Body of pancreas (tissue), 4 donors: ENCODE results near the gene BCL2.

Experiments
- POLR2A ChIP-seq, 3 donors: fragments of 450-650 bp; IDR thresholded peaks; one replicate each; pipeline ENCODE4 v1.6.1; 2016; ENCODE audit warnings: antibody characterized with exemption in 3 of 3, mild to moderate bottlenecking in 2 of 3
- TF ChIP-seq, protein P1 (sequence below), 7 experiments: fragments of 450-650 bp in 4 of 7; fragments of 200-600 bp in 3 of 7; sonication (generic) in 3 of 7; IDR thresholded peaks; one replicate each; pipeline ENCODE4 v1.5.1; 2016 to 2019; ENCODE audit warnings: antibody characterized with exemption in 7 of 7

DNA sequence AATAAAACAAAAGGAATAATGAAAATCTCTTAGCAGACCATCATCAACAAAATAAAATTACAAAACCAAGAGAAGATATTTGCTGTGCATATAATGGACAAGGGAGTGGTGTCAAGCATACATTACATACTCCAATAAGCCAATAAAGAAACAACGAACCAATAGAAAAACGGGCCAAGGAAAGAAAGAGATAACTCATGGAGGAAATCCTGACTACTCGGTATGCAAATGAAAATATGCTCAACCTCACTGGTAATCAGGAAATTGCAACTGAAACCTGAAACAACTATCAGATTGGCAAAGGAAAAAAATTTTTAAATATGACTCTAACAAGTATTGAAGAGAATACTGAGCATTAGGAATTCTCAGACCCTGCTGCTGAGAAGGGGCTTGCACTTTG is 84.7 kb downstream of the BCL2 start:
- TF ChIP-seq, protein P1, sequence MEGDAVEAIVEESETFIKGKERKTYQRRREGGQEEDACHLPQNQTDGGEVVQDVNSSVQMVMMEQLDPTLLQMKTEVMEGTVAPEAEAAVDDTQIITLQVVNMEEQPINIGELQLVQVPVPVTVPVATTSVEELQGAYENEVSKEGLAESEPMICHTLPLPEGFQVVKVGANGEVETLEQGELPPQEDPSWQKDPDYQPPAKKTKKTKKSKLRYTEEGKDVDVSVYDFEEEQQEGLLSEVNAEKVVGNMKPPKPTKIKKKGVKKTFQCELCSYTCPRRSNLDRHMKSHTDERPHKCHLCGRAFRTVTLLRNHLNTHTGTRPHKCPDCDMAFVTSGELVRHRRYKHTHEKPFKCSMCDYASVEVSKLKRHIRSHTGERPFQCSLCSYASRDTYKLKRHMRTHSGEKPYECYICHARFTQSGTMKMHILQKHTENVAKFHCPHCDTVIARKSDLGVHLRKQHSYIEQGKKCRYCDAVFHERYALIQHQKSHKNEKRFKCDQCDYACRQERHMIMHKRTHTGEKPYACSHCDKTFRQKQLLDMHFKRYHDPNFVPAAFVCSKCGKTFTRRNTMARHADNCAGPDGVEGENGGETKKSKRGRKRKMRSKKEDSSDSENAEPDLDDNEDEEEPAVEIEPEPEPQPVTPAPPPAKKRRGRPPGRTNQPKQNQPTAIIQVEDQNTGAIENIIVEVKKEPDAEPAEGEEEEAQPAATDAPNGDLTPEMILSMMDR (IDR thresholded peaks at IDR 0.05), result no peak
- no peak for TF ChIP-seq POLR2A (IDR thresholded peaks at IDR 0.05)
